GM12801 (cell line): ENCODE measurements around the gene CHMP3.

ENCODE experiments used
- CTCF ChIP-seq: IDR thresholded peaks from one replicate; pipeline ENCODE4 v1.5.1; 2011; ENCODE audit warnings: control low read depth; ENCODE audit not compliant: insufficient read length; ENCODE audit errors: extremely low read depth

Gene CHMP3

GRCh38 chr2:86461042-86461743 lies 102.0 kb downstream of the CHMP3 start:
- no peak for TF ChIP-seq CTCF

GRCh38 chr2:86455181-86455580 lies 108.1 kb downstream of the CHMP3 start:
- no peak for TF ChIP-seq CTCF

DNA sequence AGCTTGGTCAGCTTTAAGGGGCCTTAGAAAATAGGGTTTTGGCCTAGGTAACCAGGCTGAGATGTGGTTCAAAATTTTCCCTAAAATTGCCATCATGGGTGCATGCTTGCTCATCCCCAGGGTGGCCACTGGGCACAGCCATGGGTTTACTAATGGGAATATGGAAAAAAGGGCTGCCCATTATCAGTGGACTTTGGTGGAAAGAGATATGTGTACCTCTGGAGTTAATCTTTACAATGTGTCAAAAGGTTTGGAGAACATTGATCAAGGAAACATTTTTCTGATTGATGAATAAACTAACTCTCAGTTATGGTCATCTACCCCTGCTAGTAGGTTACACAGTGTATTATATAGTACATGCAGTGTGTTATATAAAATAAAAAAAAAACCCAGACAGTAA lies 109.0 kb downstream of the CHMP3 start:
- TF ChIP-seq CTCF: no peak

DNA sequence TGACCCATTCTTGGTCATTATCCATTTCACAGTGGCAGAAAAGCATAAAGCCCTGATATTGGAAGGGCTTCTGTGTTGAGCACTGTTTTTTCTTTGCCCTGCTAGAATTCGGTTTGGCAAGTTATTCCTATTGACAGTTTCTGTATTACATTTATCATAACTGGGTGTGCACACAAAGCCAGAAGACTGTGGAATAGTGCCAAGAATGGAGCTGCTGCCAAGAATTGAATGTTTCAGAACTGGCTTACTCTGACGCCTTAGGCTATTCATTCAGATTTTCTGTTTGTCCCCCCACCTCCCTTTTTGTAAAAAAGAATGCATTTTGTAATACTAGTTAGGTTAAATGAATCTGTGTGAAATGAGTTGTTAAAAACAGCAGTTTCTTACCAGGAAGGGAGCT lies 109.4 kb downstream of the CHMP3 start:
- TF ChIP-seq CTCF: no peak
